GM12801 (cell line): ENCODE data around the gene RWDD3.

Source experiments
- TF ChIP-seq, protein P1 (sequence below): IDR thresholded peaks from one replicate; pipeline ENCODE4 v1.5.1; 2011; ENCODE audit warnings: control low read depth; ENCODE audit not compliant: insufficient read length; ENCODE audit errors: extremely low read depth

Gene RWDD3

DNA sequence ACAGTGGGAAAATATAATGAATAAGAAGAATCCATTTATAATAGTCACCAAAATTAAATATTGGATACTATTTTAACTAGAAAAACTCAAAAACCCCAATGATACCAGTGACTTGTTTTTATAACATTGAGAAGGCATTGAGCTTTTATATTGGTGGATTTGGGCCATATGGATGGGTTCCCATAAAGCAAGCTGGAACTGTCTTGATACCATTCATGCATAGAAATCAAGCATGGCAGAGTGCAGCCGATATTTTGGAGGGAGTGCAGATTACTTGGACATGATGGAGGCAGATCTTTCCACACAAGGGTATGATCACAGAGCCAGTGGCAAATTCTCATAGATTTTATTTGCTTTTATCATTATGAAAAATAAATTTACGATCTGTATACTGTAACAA, 3.8 kb upstream of the RWDD3 start:
- TF ChIP-seq, protein P1, sequence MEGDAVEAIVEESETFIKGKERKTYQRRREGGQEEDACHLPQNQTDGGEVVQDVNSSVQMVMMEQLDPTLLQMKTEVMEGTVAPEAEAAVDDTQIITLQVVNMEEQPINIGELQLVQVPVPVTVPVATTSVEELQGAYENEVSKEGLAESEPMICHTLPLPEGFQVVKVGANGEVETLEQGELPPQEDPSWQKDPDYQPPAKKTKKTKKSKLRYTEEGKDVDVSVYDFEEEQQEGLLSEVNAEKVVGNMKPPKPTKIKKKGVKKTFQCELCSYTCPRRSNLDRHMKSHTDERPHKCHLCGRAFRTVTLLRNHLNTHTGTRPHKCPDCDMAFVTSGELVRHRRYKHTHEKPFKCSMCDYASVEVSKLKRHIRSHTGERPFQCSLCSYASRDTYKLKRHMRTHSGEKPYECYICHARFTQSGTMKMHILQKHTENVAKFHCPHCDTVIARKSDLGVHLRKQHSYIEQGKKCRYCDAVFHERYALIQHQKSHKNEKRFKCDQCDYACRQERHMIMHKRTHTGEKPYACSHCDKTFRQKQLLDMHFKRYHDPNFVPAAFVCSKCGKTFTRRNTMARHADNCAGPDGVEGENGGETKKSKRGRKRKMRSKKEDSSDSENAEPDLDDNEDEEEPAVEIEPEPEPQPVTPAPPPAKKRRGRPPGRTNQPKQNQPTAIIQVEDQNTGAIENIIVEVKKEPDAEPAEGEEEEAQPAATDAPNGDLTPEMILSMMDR = no peak

DNA sequence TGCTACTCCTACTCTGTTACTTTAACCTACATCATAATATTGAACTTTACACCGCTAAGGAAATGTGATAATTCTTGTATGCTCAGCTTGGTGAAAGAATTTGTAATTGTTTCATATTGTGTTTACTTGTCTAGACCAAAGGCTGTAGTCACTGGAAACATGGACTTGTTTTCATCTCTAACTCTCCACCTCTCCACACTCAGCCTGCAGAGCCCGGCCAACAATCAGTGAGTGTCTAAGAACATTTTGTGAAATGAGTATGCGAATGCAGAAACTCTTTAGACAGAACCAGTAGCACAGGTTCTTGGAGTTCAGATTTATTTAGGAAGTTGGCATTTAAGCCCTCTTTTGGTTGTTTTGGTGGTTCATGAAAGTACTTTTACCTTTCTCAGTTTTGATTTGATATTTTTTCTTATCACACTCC, 3.2 kb upstream of the RWDD3 start:
- TF ChIP-seq, protein P1 = no peak

DNA sequence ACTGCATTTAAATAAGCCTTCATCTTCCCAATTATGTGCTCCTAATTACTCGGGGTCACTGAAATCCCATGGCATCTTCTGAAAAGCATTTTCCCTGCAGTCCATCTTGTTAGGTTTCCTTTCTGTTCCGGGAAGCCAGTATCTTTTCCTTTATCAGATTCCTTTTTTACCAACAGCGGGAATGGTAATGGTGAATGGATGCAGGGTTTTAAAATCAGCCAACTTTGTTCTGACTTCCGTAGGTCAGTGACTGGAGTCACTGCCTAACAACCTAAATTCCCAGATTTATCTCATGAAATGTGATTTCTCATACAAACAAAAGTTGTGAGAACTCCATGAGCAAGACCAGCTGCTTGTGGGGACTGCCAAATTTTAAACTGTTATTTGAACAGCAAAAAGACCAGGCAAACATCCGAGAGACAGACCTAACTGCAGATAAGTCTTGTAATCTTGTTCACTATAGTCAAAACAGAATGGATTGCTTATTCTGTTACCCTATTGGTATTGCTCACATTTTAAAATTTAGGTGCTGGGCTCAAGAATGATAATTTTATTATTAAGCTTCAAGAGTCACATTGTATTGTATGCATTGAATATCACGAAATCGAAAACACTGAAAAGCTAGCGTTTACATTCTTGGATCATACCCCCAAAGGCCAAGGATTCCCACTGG, 1.2 kb upstream of the RWDD3 start:
- TF ChIP-seq, protein P1 = no peak

DNA sequence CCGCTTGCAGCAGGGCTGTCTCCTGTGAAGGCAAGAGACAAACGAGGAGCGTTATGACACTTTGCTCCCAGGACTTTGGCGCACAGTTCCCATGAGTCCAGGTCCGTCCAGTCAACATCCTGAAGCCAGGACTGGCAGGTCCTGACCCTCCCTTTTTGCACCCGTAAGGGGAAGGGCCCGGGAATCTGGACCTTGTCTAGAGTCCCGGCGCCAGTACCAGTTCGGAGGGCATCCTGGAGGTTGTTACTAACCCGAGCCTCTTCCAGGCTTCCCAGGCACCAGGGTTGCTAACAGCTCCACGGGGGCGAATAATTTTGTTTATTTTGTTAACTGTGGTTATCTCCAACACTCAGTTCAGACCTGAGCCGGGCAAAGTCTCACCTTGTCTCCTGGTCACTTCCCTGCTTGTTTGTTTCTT, 682 bp upstream of the RWDD3 start:
- TF ChIP-seq, protein P1 = no peak

DNA sequence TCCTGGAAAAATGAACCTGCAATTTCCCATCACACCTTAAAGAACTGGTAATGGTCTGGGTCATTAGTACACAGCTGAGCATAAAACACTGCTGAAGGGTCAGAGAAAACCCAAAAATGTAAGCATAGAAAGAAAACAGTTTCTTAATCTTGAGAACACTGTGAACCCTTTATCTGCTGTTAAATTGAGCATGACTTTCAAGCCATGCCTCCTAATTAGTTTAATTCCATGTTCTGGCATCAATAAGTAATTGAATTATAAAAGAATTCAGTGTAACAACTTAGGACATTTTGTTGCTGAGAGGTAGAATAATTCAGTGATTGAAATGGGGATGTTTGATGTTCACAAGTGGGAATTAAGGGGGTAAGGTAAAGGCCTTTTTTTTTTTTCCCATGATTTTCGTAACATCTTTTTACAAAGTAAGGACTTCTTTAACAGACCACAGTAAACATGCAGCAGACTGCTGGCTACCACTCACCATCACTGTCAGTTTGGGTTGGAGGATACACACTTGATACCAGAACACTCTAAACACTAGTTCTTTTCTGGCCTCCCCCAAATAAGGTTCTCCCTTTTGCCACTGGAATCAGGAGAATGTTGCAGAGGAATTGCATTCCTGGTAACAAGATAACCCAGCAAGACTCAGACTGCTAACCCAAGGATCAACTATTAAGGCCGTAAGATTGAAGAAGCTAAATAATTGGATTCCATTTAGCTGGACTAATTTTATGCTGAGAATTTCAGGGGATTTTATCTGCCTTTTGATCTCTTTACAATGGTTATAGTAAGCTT, 3.0 kb downstream of the RWDD3 start:
- TF ChIP-seq, protein P1 = no peak

DNA sequence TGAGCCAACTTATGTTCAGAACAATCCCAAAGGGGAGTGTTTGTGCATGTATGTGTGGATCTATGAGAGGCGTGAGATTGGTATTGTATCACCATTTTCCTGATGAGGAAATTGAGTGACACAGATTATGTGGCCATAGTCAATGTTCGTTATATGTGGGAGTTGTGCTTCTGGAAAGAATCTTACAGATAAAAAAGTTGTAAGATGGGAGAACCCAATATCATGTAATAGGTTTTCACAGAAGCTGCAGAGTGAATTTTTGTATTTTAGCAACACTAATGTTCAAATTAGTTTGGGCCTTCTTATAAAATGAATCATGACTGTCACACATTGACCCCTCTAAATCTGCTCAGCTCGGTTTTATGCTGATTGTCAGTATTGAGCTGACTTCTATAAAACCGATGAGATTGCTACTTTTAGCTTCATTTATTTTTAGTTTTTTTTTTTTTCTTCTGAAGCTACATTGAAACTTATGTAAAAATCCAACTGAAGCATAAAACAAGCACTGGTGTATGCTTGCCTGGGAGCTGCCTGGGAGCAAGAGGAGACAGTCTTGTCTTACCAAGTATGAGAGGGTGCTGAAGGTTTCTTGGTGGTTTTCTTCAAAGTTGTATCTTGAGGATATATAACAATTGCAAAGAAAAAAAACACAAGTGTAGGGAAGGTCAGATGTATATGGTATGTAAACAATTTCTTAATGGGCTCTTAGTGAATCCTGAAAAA, 4.1 kb downstream of the RWDD3 start:
- TF ChIP-seq, protein P1 = no peak

DNA sequence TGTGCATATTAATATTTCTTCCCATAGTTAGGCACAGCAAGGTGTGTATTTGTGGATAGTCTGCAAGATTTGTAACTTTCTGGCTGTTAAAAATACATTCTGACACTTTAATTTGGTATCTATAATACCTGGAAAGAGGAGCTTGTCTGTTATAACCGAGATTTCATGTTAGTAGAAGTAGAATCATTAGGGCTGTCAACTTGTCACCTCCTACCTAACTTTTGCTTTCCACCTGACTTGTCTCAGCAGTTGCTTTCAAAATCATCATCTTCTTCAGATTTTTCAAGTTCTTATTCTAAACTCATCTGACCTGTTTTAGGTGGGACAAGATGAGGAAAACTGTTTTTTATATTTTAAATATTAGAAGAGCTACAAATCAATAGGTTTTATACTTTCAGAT, 11.0 kb downstream of the RWDD3 start:
- TF ChIP-seq, protein P1 = no peak
